CD14-positive monocyte (primary cell): Measurements from ENCODE around the gene KL. TPM values are rescaled to one million over a fixed set of nuclear protein-coding genes. Genes with fewer than 3 reads are reported as not detected.

Source experiments
- DNase-seq, 3 donors: peaks; one replicate each; pipeline ENCODE4 v3.0.0-alpha.2; 2011 to 2022
- H2AFZ ChIP-seq: 2 replicates; pipeline ENCODE4 v1.6.0; 2012; ENCODE audit warnings: mild to moderate bottlenecking, low read depth, low read length, inconsistent platforms; ENCODE audit not compliant: insufficient read depth, poor library complexity, severe bottlenecking
- H3K27ac ChIP-seq, 2 donors: 1 replicate in 1 of 2; 2 replicates in 1 of 2; pipeline ENCODE4 v1.5.1; 2012 to 2013; ENCODE audit warnings: low read length in 2 of 2, control low read depth in 1 of 2, inconsistent platforms in 1 of 2, low read depth in 1 of 2, mild to moderate bottlenecking in 1 of 2
- H3K27me3 ChIP-seq, 2 donors: one replicate each; pipeline versions ENCODE4 v1.6.0 to v1.6.1; 2011 to 2013; ENCODE audit warnings: low read length in 2 of 2; ENCODE audit not compliant: control insufficient read depth in 2 of 2, insufficient read depth in 2 of 2
- H3K36me3 ChIP-seq, 2 donors: replicated peaks in 1 of 2; 1 replicate in 1 of 2; 2 replicates in 1 of 2; pipeline versions ENCODE4 v1.5.1 to v1.6.1; 2012 to 2013; ENCODE audit warnings: low read length in 2 of 2, control low read depth in 1 of 2, inconsistent platforms in 1 of 2, mild to moderate bottlenecking in 1 of 2; ENCODE audit not compliant: insufficient read depth in 2 of 2, control insufficient read depth in 1 of 2
- H3K4me1 ChIP-seq, 2 donors: 1 replicate in 1 of 2; 2 replicates in 1 of 2; pipeline versions ENCODE4 v1.5.1 to v1.6.1; 2012 to 2013; ENCODE audit warnings: low read length in 2 of 2, control low read depth in 1 of 2, inconsistent platforms in 1 of 2, mild to moderate bottlenecking in 1 of 2, moderate library complexity in 1 of 2; ENCODE audit not compliant: insufficient read depth in 2 of 2, control insufficient read depth in 1 of 2
- H3K4me2 ChIP-seq: replicated peaks from 2 replicates; pipeline ENCODE3; 2012; ENCODE audit warnings: low read length, moderate library complexity, mild to moderate bottlenecking; ENCODE audit not compliant: poor library complexity, severe bottlenecking; ENCODE audit errors: extremely low read depth
- H3K4me3 ChIP-seq, 3 experiments: fragments of 200-600 bp in 1 of 3; sonication (generic) in 1 of 3; replicated peaks in 1 of 3; 1 replicate in 2 of 3; 2 replicates in 1 of 3; pipeline ENCODE4 v1.5.1; 2011 to 2013; ENCODE audit warnings: low read length in 3 of 3, mild to moderate bottlenecking in 3 of 3, control low read depth in 2 of 3, low read depth in 2 of 3, inconsistent platforms in 1 of 3, moderate library complexity in 1 of 3
- H3K79me2 ChIP-seq: 2 replicates; pipeline ENCODE4 v1.6.0; 2012; ENCODE audit warnings: mild to moderate bottlenecking, control low read depth, inconsistent platforms, low read length, moderate library complexity; ENCODE audit not compliant: insufficient read depth
- H3K9ac ChIP-seq: 2 replicates; pipeline ENCODE4 v1.6.0; 2017; ENCODE audit warnings: low read length, mild to moderate bottlenecking; ENCODE audit not compliant: insufficient read depth, poor library complexity, severe bottlenecking
- H3K9me3 ChIP-seq, 2 donors: replicated peaks in 1 of 2; 1 replicate in 1 of 2; 2 replicates in 1 of 2; pipeline versions ENCODE4 v1.5.1 to v1.6.1; 2012 to 2013; ENCODE audit warnings: low read length in 2 of 2, control low read depth in 1 of 2; ENCODE audit not compliant: control insufficient read depth in 1 of 2, insufficient read depth in 1 of 2
- H4K20me1 ChIP-seq: 2 replicates; pipeline ENCODE4 v1.6.0; 2012; ENCODE audit warnings: mild to moderate bottlenecking, low read length, control low read depth, moderate library complexity; ENCODE audit not compliant: insufficient read depth
- H3K27ac Mint-ChIP-seq, 7 donors: one replicate each; pipeline ENCODE4 v1.8.0; 2020; ENCODE audit warnings: mild to moderate bottlenecking in 7 of 7, mixed read lengths in 7 of 7, moderate library complexity in 6 of 7, inconsistent platforms in 2 of 7
- H3K27me3 Mint-ChIP-seq, 3 donors: one replicate each; pipeline ENCODE4 v1.8.0; 2021 to 2022; ENCODE audit warnings: low read depth in 3 of 3, mild to moderate bottlenecking in 3 of 3, mixed read lengths in 3 of 3, moderate library complexity in 3 of 3, inconsistent platforms in 1 of 3
- H3K36me3 Mint-ChIP-seq, 2 donors: one replicate each; pipeline ENCODE4 v1.8.0; 2020; ENCODE audit warnings: mixed read lengths in 2 of 2, inconsistent platforms in 1 of 2, mild to moderate bottlenecking in 1 of 2
- H3K4me1 Mint-ChIP-seq: one replicate; pipeline ENCODE4 v1.8.0; 2020; ENCODE audit warnings: mild to moderate bottlenecking, mixed read lengths
- H3K4me3 Mint-ChIP-seq, 2 donors: one replicate each; pipeline ENCODE4 v1.8.0; 2020; ENCODE audit warnings: mild to moderate bottlenecking in 2 of 2, mixed read lengths in 2 of 2, moderate library complexity in 1 of 2
- H3K9me3 Mint-ChIP-seq, 7 donors: one replicate each; pipeline ENCODE4 v1.8.0; 2020 to 2022; ENCODE audit warnings: mixed read lengths in 7 of 7, mild to moderate bottlenecking in 6 of 7, moderate library complexity in 6 of 7, inconsistent platforms in 2 of 7
- WGBS: methylation state at CpG from one replicate; pipeline ENCODE4 v1.1.5; 2013; ENCODE audit warnings: missing lambda C conversion rate; ENCODE audit not compliant: insufficient coverage; 5-methylcytosine and 5-hydroxymethylcytosine counted together
- intact Hi-C, 2 donors: fragments of 100-400 bp; cut with micrococcal nuclease; formaldehyde crosslinking; loops; one replicate each; pipeline versions ENCODE4 v1.15.0 to v1.15.1; 2023
- polyA plus RNA-seq, 3 donors: library from polyadenylated mRNA; depleted of rRNA in 1 of 3; unstranded in 2 of 3; stranded (reverse) in 1 of 3; fragments of 300-500 nt in 2 of 3; fragments of >200 nt in 1 of 3; fragmentation: Illumina TruSeq in 2 of 3; gene quantifications; 1 replicate in 2 of 3; 2 replicates in 1 of 3; pipeline ENCODE4 v1.2.3, GENCODE V29; 2012 to 2021
- TF ChIP-seq, protein P1 (sequence below): fragments of 200-600 bp; IDR thresholded peaks from one replicate; pipeline ENCODE4 v1.8.0; 2022; ENCODE audit warnings: antibody characterized with exemption, mild to moderate bottlenecking

KL gene
- polyA plus RNA-seq, 3 donors, result 0.24 to 1.4 (median 0.75) TPM

DNA sequence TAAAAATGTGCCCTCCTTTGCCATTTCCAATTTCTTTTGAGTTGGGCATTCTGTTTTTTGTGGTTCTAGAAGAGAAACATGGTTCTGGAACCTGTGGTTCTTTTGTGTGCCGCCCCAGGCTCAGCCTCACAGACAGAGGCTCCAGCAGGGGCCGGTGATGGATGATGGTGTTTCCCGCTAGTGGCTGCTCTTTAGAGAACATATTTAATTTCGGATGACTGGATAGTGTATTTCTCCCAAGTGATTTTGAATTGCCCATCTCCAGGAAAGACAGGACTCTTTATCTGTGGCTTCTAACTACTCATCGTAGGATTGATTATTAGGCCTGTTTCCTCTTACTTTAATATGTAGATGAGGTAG is 75.2 kb downstream of the KL start:
- no peak for DNase-seq
- H3K27me3 ChIP-seq, result no peaks in the 10 kb centered on the region
- no peaks in the 10 kb centered on the region for H3K79me2 ChIP-seq
- H3K4me3 ChIP-seq, result no peak overlapping the region
- H3K27ac ChIP-seq, result no peak overlapping the region
- TF ChIP-seq, protein P1, sequence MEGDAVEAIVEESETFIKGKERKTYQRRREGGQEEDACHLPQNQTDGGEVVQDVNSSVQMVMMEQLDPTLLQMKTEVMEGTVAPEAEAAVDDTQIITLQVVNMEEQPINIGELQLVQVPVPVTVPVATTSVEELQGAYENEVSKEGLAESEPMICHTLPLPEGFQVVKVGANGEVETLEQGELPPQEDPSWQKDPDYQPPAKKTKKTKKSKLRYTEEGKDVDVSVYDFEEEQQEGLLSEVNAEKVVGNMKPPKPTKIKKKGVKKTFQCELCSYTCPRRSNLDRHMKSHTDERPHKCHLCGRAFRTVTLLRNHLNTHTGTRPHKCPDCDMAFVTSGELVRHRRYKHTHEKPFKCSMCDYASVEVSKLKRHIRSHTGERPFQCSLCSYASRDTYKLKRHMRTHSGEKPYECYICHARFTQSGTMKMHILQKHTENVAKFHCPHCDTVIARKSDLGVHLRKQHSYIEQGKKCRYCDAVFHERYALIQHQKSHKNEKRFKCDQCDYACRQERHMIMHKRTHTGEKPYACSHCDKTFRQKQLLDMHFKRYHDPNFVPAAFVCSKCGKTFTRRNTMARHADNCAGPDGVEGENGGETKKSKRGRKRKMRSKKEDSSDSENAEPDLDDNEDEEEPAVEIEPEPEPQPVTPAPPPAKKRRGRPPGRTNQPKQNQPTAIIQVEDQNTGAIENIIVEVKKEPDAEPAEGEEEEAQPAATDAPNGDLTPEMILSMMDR, result no peak
- 100% methylated on average over 3 of the region's 5 CpGs for WGBS
- no peaks in the 10 kb centered on the region for H3K4me1 ChIP-seq
- no peak overlapping the region for H3K9ac ChIP-seq
- H2AFZ ChIP-seq, result no peak overlapping the region
- H3K9me3 Mint-ChIP-seq, result peaks cover 7 to 19% (median 12%) of the 10 kb centered on the region in 7 donors
- no peak overlapping the region for H3K4me3 Mint-ChIP-seq
- H3K36me3 Mint-ChIP-seq, result no peaks in the 10 kb centered on the region
- peaks cover 0 to 4% (median 3%) of the 10 kb centered on the region in 3 donors for H3K27me3 Mint-ChIP-seq
- H3K36me3 ChIP-seq, result no peaks in the 10 kb centered on the region
- H3K9me3 ChIP-seq, result no peaks in the 10 kb centered on the region
- intact Hi-C loops, result no loop called here
- no peak overlapping the region for H3K27ac Mint-ChIP-seq
- H3K4me2 ChIP-seq, result no peak overlapping the region
- no peaks in the 10 kb centered on the region for H4K20me1 ChIP-seq
- no peaks in the 10 kb centered on the region for H3K4me1 Mint-ChIP-seq

DNA sequence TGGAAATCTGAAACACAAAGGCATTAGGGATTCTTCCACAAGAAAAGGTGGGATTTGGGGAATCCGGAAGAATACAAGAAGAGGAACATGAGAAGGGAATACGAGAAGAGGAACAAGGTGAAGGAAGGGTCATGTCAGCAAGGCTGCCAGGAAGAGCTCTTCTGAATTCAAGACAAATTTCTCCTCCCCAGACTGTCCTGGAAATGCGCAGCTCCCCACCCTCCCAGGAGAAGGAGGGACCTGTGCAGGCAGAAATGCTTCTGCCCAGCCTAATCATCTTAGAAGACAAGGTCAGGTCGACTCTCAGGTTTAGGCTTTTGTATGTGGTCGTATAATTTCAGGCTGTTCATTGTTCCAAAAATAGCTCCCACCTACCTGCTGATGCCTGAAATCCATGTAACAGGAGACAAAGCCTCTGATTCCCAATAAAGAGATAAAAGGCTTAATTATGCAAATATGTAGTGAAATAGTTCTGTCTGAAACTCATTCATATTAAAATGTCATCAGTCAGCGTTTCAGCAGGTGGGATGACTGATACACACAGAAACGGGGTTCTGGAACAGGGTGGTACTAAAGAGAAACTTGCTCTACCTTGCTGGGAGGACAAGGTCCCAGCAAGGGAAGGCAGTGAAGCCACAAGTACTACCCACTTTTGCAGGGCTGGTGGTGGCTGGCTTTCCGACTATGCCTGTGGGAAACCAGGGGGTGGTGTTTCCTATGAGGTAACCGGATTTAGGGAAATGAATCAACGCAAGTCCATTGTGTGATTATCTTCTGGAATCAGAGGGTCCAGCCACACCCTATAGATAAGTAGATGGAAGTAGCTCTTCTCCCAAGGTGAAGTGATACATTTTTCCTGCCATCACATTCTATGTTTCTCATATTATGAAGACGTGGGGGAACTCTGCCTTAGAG is 76.1 kb downstream of the KL start:
- H3K27ac Mint-ChIP-seq, result no peak overlapping the region
- Histone ChIP-seq H3K27me3 (no peaks in the 10 kb centered on the region), H3K9me3 (no peaks in the 10 kb centered on the region), H3K79me2 (no peaks in the 10 kb centered on the region), H3K4me1 (no peaks in the 10 kb centered on the region), H3K4me2 (no peak overlapping the region), H3K36me3 (no peaks in the 10 kb centered on the region), H2AFZ (no peak overlapping the region), H3K4me3 (no peak overlapping the region), H4K20me1 (no peaks in the 10 kb centered on the region), H3K27ac (no peak overlapping the region), H3K9ac (no peak overlapping the region)
- H3K27me3 Mint-ChIP-seq, result peaks cover 0 to 3% (median 2%) of the 10 kb centered on the region in 3 donors
- TF ChIP-seq, protein P1, result no peak
- 100% methylated on average over 2 of the region's 11 CpGs for WGBS
- intact Hi-C loops, result no loop called here
- peaks cover 7 to 22% (median 12%) of the 10 kb centered on the region in 7 donors for H3K9me3 Mint-ChIP-seq
- no peak overlapping the region for H3K4me3 Mint-ChIP-seq
- DNase-seq, result no peak
- peaks cover 2% of the 10 kb centered on the region for H3K4me1 Mint-ChIP-seq
- H3K36me3 Mint-ChIP-seq, result no peaks in the 10 kb centered on the region
